Kidney epithelial cell (primary cell): ENCODE data around the gene INPP5A. TPM values are rescaled to one million over a fixed set of nuclear protein-coding genes. Genes with fewer than 3 reads are reported as not detected.

ENCODE experiments used
- DNase-seq: peaks from one replicate; pipeline ENCODE4 v3.0.0-alpha.2; 2010; ENCODE audit warnings: low read depth
- H3K27me3 ChIP-seq: 2 replicates; pipeline ENCODE4 v1.6.0; 2011; ENCODE audit warnings: low read length; ENCODE audit not compliant: control insufficient read depth, insufficient read depth
- H3K36me3 ChIP-seq: 2 replicates; pipeline ENCODE4 v1.5.1; 2011; ENCODE audit warnings: low read length; ENCODE audit not compliant: control insufficient read depth, insufficient read depth
- H3K4me3 ChIP-seq: 2 replicates; pipeline ENCODE4 v1.5.1; 2011; ENCODE audit warnings: low read depth, mild to moderate bottlenecking, control low read depth, low read length
- CTCF ChIP-seq: IDR thresholded peaks from 2 replicates; pipeline ENCODE4 v1.5.1; 2011; ENCODE audit warnings: mild to moderate bottlenecking, moderate library complexity, low read length, control low read depth, inconsistent platforms; ENCODE audit not compliant: insufficient read depth, poor library complexity, severe bottlenecking
- total RNA-seq: library from RNA; depleted of rRNA; stranded (reverse); fragments of >200 nt; gene quantifications from 2 replicates; pipeline ENCODE4 v1.2.3, GENCODE V29; 2015

Gene INPP5A
- total RNA-seq, 1 donor from 2014 or later: 45.1 TPM

- TF ChIP-seq CTCF: no peak
- DNase-seq: no peak
- Histone ChIP-seq H3K36me3 (no peaks in the 10 kb centered on the region), H3K4me3 (no peak overlapping the region), H3K27me3 (no peaks in the 10 kb centered on the region)
These were observed 179.3 kb downstream of the INPP5A start for GRCh38 chr10:132716691-132717490.

GRCh38 chr10:132721725-132722124 lies 184.1 kb downstream of the INPP5A start:
- DNase-seq: no peak
- no peak for TF ChIP-seq CTCF
- H3K36me3 ChIP-seq: no peaks in the 10 kb centered on the region
- no peaks in the 10 kb centered on the region for H3K27me3 ChIP-seq
- no peak overlapping the region for H3K4me3 ChIP-seq

GRCh38 chr10:132722394-132723329 lies 185.1 kb downstream of the INPP5A start:
- Histone ChIP-seq H3K4me3 (no peak overlapping the region), H3K27me3 (no peaks in the 10 kb centered on the region), H3K36me3 (no peaks in the 10 kb centered on the region)
- no peak for DNase-seq
- peak; percentile 10 for TF ChIP-seq CTCF

- Histone ChIP-seq H3K27me3 (no peaks in the 10 kb centered on the region), H3K4me3 (no peak overlapping the region), H3K36me3 (no peaks in the 10 kb centered on the region)
- TF ChIP-seq CTCF: no peak
- DNase-seq: no peak
These were observed 185.9 kb downstream of the INPP5A start for GRCh38 chr10:132723330-132723970.

- H3K36me3 ChIP-seq: no peaks in the 10 kb centered on the region
- TF ChIP-seq CTCF: no peak
- no peak for DNase-seq
- H3K27me3 ChIP-seq: no peaks in the 10 kb centered on the region
- H3K4me3 ChIP-seq: no peak overlapping the region
These were observed 186.9 kb downstream of the INPP5A start for GRCh38 chr10:132724446-132724845.
